Duodenal mucosa (tissue), 2 donors: ENCODE measurements around the gene H3-3A.

Source experiments
- H3K27ac ChIP-seq: one replicate; pipeline ENCODE4 v1.7.0; 2013; ENCODE audit warnings: low read depth, low read length
- H3K27me3 ChIP-seq, 2 donors: one replicate each; pipeline ENCODE4 v1.7.0; 2013; ENCODE audit warnings: low read length in 2 of 2, control low read depth in 1 of 2; ENCODE audit not compliant: insufficient read depth in 2 of 2, control insufficient read depth in 1 of 2
- H3K36me3 ChIP-seq, 2 donors: one replicate each; pipeline ENCODE4 v1.7.0; 2013; ENCODE audit warnings: low read length in 2 of 2, control low read depth in 1 of 2; ENCODE audit not compliant: insufficient read depth in 2 of 2, control insufficient read depth in 1 of 2
- H3K4me1 ChIP-seq, 2 donors: one replicate each; pipeline ENCODE4 v1.7.0; 2013; ENCODE audit warnings: low read length in 2 of 2, control low read depth in 1 of 2; ENCODE audit not compliant: insufficient read depth in 2 of 2, control insufficient read depth in 1 of 2
- H3K4me3 ChIP-seq, 2 donors: one replicate each; pipeline ENCODE4 v1.7.0; 2013; ENCODE audit warnings: low read length in 2 of 2, low read depth in 1 of 2
- H3K9ac ChIP-seq, 2 donors: one replicate each; pipeline ENCODE4 v1.7.0; 2013; ENCODE audit warnings: low read length in 2 of 2, low read depth in 1 of 2
- H3K9me3 ChIP-seq, 2 donors: one replicate each; pipeline ENCODE4 v1.7.0; 2013; ENCODE audit warnings: low read length in 2 of 2, control low read depth in 1 of 2; ENCODE audit not compliant: control insufficient read depth in 1 of 2

The H3-3A gene

DNA sequence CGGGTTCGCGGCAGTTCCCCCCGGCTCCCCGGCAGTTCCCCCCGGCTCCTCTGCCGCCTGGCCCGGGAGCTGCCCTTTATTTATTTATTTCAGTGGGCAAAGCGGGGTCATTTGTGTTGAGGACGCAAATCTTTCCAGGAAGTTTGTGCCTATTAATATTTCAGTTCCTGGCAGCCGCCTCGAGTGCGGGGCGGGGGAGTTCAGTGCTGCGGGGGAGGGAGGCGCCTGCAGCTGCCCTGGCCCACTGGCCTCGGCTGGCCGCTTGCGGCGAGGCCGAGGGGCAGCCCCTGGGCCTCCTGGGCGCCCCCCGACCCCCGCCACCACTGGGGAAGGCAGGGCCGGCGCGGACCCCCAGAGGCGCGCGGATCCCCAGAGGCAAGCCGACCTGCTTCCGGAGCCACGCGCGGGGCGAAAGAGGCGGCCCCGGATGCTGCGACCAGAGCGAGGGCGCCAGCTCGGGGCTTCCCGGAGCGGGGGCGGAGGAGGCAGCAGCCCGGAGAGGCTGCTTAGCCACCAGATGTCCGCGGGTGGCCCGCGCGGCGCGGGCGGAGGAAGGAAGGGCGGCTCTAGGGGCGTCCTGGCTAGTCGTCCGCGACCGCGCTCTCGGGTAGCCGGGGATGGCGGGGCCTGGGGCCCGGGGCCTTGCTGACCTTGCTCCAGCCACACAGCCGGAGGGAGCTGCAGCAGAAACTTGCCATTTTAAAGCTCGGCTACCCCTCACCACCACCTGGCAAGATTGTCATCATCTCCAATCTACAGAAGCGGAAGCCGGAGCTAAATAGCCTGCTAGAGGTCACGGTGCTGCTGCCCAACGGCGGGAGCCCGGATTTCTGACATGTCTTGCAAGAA, 48.0 kb downstream of the H3-3A start:
- Histone ChIP-seq H3K36me3 (no peaks in the 10 kb centered on the region), H3K27me3 (no peaks in the 10 kb centered on the region), H3K27ac (peak overlapping the region; percentile 95), H3K9me3 (no peaks in the 10 kb centered on the region), H3K4me3 (peak overlapping the region; percentile 68 to 69), H3K9ac (peak overlapping the region; percentile 65 to 66), H3K4me1 (peaks cover 10 to 21% of the 10 kb centered on the region in 2 donors)

DNA sequence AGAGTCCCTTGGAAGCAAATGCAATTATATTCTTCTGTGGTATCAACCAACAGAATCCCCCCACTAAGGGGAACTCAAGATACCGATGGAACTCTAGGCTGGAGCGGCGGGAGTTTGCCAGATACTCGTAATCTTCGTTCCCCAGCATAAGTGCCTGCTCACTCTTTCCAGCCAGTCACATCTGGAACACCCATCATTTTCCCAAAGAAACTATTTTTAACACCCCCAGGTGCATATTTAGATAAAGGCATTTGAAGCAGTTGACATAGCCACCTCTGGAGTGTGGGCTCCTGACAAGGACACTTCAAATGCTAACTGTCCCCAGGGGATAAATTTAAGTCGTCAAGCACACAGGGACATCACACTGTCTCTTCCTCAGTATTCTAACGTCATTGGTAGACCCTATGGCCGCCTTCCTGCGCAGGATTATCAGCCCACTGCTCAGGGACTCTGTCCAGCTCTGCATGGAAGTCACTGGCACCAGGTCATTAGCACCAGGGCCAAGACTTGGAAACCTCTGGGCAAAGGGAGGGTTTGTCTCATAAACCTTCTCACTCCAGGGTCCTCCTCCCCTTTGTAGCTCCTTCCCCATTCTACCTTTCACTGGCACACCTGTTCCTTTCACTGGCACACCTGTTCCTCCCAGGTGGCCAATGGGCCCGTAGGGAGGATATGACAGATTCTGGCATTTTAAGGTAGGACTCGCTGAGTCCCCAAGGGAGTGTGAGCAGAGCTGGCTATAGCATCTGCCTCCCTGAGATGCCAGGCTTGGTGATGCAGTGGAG, 48.8 kb downstream of the H3-3A start:
- H3K27me3 ChIP-seq = no peaks in the 10 kb centered on the region
- peak overlapping the region; percentile 95 for H3K27ac ChIP-seq
- H3K9ac ChIP-seq = peak overlapping the region; percentile 65 to 66
- no peaks in the 10 kb centered on the region for H3K36me3 ChIP-seq
- no peaks in the 10 kb centered on the region for H3K9me3 ChIP-seq
- H3K4me1 ChIP-seq = peaks cover 10 to 21% of the 10 kb centered on the region in 2 donors
- H3K4me3 ChIP-seq = peak overlapping the region; percentile 68 to 69

DNA sequence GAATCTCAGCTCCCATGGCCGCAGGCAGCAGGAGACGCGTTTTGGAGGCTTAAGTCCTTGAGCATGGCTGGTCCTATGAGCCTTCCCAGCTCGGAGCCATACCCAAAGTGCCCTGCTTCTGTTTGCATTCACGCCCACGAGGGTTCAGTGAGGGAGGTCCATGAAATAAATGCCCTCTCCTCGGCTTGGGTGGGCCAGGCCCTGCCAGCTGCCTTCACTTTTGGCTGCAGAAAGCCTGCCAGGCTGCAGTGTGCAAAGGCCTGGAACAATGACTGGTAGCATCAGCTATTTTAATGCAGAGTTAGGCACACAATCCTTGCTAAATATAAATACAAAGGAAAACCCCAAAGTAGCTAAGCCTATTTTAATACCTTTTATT, 49.4 kb downstream of the H3-3A start:
- Histone ChIP-seq H3K36me3 (no peaks in the 10 kb centered on the region), H3K9ac (no peak overlapping the region), H3K27ac (no peak overlapping the region), H3K4me3 (no peak overlapping the region), H3K27me3 (no peaks in the 10 kb centered on the region), H3K9me3 (no peaks in the 10 kb centered on the region), H3K4me1 (peaks cover 10 to 21% of the 10 kb centered on the region in 2 donors)

DNA sequence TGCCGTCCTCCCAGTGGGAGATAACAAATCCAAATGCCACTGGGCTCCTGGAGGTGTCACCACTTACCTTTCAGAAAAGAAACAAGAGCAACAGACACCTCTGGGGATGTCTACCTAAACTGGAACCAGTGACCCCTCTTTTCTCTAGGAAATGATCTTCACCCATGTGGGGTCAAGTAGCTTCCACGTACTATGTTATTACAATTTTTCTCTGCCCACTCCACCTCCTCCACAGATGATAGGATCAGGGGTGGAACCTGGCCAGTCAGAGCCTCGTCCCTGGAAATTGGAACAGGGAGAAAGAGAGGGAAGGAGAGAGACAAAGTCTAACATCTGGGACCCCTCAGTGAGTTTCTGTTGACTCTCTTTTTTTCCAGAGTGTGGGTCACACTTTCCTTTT, 50.1 kb downstream of the H3-3A start:
- no peaks in the 10 kb centered on the region for H3K9me3 ChIP-seq
- no peaks in the 10 kb centered on the region for H3K27me3 ChIP-seq
- no peak overlapping the region for H3K4me3 ChIP-seq
- H3K9ac ChIP-seq = no peak overlapping the region
- no peaks in the 10 kb centered on the region for H3K36me3 ChIP-seq
- H3K27ac ChIP-seq = no peak overlapping the region
- H3K4me1 ChIP-seq = peaks cover 10 to 21% of the 10 kb centered on the region in 2 donors

DNA sequence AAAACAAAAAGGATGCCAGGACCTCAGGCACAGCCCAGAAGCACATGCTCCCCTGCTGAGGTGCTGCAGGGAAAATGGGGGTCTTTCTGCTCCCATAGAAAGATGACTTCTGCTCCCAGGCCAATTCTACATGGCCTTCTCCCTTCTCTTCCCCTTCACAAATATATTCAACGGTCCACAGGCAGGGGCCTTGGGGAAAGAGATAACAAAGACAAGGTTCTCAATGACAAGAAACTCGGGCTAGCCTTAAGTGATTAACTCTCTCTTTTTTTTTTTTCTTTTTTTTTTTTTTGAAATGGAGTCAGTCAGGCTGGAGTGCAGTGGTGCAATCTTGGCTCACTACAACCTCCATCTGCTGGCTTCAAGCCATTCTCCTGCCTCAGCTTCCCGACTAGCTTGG, 54.2 kb downstream of the H3-3A start:
- Histone ChIP-seq H3K4me1 (peaks cover 5 to 7% of the 10 kb centered on the region in 2 donors), H3K9me3 (no peaks in the 10 kb centered on the region), H3K27me3 (no peaks in the 10 kb centered on the region), H3K4me3 (no peak overlapping the region), H3K9ac (no peak overlapping the region), H3K27ac (no peak overlapping the region), H3K36me3 (no peaks in the 10 kb centered on the region)

DNA sequence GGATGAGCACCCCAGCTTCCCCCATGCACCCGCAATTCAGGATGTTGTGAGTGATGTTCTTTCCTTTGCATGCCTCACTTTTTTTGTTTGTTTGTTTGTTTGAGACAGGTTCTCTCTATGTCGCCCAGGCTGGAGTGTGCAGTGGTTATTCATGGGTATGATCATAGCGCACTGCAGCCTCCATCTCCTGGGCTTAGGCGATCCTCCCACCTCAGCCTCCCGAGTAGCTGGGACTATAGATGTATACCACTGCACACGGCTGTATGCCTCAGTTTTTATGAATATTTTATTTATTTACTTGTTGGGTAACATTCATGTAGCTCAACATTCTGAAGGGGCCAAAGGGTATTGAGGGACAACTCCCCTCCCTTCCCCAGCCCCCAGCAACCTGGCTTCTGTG, 54.8 kb downstream of the H3-3A start:
- H3K27me3 ChIP-seq = no peaks in the 10 kb centered on the region
- no peak overlapping the region for H3K9ac ChIP-seq
- no peaks in the 10 kb centered on the region for H3K36me3 ChIP-seq
- H3K9me3 ChIP-seq = no peaks in the 10 kb centered on the region
- no peak overlapping the region for H3K27ac ChIP-seq
- H3K4me3 ChIP-seq = no peak overlapping the region
- H3K4me1 ChIP-seq = peaks cover 4% of the 10 kb centered on the region in 2 donors

DNA sequence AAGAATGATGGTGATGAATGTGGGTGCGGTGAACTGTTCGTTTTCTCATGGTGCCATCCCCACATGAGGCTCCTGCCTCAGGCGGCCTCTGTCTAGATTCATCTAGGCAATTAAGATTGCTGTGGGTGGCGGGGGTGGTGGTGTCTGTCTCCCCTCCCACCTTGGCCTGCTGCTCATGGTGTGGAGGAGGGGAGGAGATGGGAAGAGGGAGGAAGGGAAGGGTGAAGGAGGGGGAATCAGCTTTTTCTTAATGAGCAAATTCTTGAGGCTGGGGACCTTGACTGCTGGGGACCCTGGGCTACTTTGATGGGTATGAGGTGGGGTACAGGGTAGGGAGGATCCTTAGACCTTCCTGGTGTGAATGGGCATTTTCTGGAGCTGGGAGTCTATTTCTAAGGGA, 55.8 kb downstream of the H3-3A start:
- no peaks in the 10 kb centered on the region for H3K36me3 ChIP-seq
- H3K27me3 ChIP-seq = no peaks in the 10 kb centered on the region
- H3K27ac ChIP-seq = no peak overlapping the region
- H3K9ac ChIP-seq = no peak overlapping the region
- H3K9me3 ChIP-seq = no peaks in the 10 kb centered on the region
- peaks cover 7 to 14% of the 10 kb centered on the region in 2 donors for H3K4me1 ChIP-seq
- no peak overlapping the region for H3K4me3 ChIP-seq

DNA sequence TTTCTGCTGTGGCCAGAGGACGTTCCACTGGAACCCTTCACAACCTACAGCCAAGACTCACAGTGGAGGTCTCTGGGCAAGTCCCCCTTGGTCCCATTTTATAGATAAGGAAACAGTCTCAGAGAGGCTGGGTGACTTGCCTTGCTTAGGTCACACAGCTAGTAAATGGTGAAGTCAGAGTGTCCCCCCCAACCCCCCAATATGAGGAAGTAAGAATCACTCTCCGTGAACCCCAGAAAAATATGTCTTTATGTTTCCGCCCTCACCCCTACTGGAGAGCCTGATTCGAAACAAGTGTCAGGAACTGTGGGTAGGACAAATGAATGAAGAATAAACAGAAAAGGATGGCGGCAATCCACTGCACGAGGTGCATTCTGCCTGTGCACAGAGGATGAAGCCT, 56.7 kb downstream of the H3-3A start:
- H3K9me3 ChIP-seq = no peaks in the 10 kb centered on the region
- H3K4me3 ChIP-seq = no peak overlapping the region
- peaks cover 15 to 22% of the 10 kb centered on the region in 2 donors for H3K4me1 ChIP-seq
- H3K9ac ChIP-seq = no peak overlapping the region
- no peak overlapping the region for H3K27ac ChIP-seq
- H3K36me3 ChIP-seq = no peaks in the 10 kb centered on the region
- H3K27me3 ChIP-seq = no peaks in the 10 kb centered on the region

DNA sequence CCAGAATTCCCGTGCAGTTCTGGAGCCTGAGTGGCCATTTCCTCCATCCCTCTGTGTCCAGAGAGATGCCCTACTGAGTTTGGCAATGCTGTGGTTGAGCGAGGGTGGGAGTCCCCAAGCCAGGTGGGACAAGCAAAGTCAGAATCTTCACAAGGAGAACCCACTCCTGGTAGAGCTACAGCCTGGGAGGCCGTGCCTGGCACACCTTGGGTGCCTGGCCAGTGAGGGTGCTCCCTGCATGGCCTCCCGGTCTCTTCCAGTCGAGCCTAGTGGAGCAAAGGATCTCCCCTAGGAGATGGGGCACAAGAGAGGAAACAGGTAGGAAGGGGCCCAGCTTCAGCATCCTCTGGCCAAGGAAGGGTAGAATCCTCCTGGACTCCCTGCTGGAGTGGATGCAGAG, 57.9 kb downstream of the H3-3A start:
- no peak overlapping the region for H3K9ac ChIP-seq
- no peak overlapping the region for H3K27ac ChIP-seq
- H3K4me3 ChIP-seq = no peak overlapping the region
- H3K4me1 ChIP-seq = peaks cover 27 to 32% of the 10 kb centered on the region in 2 donors
- H3K9me3 ChIP-seq = no peaks in the 10 kb centered on the region
- no peaks in the 10 kb centered on the region for H3K27me3 ChIP-seq
- H3K36me3 ChIP-seq = no peaks in the 10 kb centered on the region

DNA sequence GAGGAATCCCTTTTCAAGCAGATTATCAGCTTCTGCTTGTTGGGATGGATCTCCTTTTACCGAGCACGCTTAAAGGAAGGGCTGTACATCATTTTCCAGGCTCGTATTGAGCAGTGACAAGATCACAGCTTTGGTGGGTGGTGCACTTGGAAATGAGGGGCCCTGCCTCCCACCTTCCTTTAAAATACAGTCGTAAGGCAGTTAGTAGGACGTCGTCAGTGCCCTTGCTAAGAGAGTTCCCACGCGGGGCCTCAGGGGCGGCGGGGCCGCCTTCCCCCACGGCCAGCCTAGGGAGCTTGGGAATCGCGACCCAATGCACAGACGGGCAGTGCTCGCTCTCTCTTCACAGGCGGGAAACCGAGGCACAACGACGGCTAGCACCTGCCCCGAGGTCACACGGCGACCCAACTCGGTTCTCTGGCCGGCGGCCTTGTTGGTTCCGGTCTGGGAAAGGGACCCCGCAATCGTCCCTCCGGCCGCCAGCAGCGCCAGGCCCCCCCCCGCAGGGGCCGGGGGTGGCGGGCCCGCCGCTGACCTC, 58.6 kb downstream of the H3-3A start:
- Histone ChIP-seq H3K27ac (no peak overlapping the region), H3K36me3 (no peaks in the 10 kb centered on the region), H3K4me1 (peaks cover 31 to 33% of the 10 kb centered on the region in 2 donors), H3K9ac (peak overlapping the region; percentile 30 to 47), H3K9me3 (no peaks in the 10 kb centered on the region), H3K4me3 (peak overlapping the region; percentile 73 to 75), H3K27me3 (no peaks in the 10 kb centered on the region)
